HL-60/S4 treated with retinoic acid at 250 ng/mL for 4 days and 3 days (cell line): ENCODE results near the gene CBR1.

ENCODE experiments used
- in situ Hi-C: fragments of 300-500 bp; cut with MboI; formaldehyde crosslinking; loops from 2 replicates; pipeline ENCODE4 v1.7.0; 2022; ENCODE audit warnings: low sequenced_read_pairs

Gene CBR1

GRCh38 chr21:36069713-36070583, at the start of gene CBR1:
TSS of gene CBR1 (plus strand) at chr21:36070024. CDS start at chr21:36070116, 92 bp downstream.
- in situ Hi-C loops: no loop called here

GRCh38 chr21:36021251-36021837, 48.5 kb upstream of the CBR1 start:
- in situ Hi-C loops: no loop called here

- in situ Hi-C loops: no loop called here
Measured at GRCh38 chr21:36022427-36023091, 47.3 kb upstream of the CBR1 start.

GRCh38 chr21:36023092-36023480, 46.7 kb upstream of the CBR1 start:
- in situ Hi-C loops: no loop called here

GRCh38 chr21:36024782-36025181, 45.0 kb upstream of the CBR1 start:
- in situ Hi-C loops: no loop called here

GRCh38 chr21:36027347-36027746, 42.5 kb upstream of the CBR1 start:
- in situ Hi-C loops: no loop called here

GRCh38 chr21:36028127-36029069, 41.4 kb upstream of the CBR1 start:
- in situ Hi-C loops: no loop called here

GRCh38 chr21:36029309-36029708, 40.5 kb upstream of the CBR1 start:
- in situ Hi-C loops: no loop called here

- in situ Hi-C loops: no loop called here
Measured at GRCh38 chr21:36030581-36031189, 39.1 kb upstream of the CBR1 start.

- in situ Hi-C loops: no loop called here
Measured at GRCh38 chr21:36032647-36033406, 37.0 kb upstream of the CBR1 start.

GRCh38 chr21:36034211-36034913, 35.5 kb upstream of the CBR1 start:
- in situ Hi-C loops: no loop called here

- in situ Hi-C loops: no loop called here
Measured at GRCh38 chr21:36035381-36035791, 34.4 kb upstream of the CBR1 start.

GRCh38 chr21:36038701-36039497, 30.9 kb upstream of the CBR1 start:
- in situ Hi-C loops: no loop called here

GRCh38 chr21:36039861-36040260, 30.0 kb upstream of the CBR1 start:
- in situ Hi-C loops: no loop called here

GRCh38 chr21:36040389-36040788, 29.4 kb upstream of the CBR1 start:
- in situ Hi-C loops: no loop called here

- in situ Hi-C loops: no loop called here
Measured at GRCh38 chr21:36041910-36042309, 27.9 kb upstream of the CBR1 start.

- in situ Hi-C loops: no loop called here
Measured at GRCh38 chr21:36044056-36044455, 25.8 kb upstream of the CBR1 start.

- in situ Hi-C loops: no loop called here
Measured at GRCh38 chr21:36045993-36046392, 23.8 kb upstream of the CBR1 start.
